Transverse colon (tissue), 4 donors: ENCODE data around the gene RARB. TPM values are rescaled to one million over a fixed set of nuclear protein-coding genes. Genes with fewer than 3 reads are reported as not detected.
A peak's percentile ranks its signal among the peaks of the same experiment; 100 is the strongest.

Experiments used
- DNase-seq: peaks from one replicate; pipeline ENCODE4 v3.0.0-alpha.2; 2019
- H3K27ac ChIP-seq, 4 donors: fragments of 200-600 bp; sonication (generic); 2 replicates each; pipeline ENCODE4 v1.5.1; 2016 to 2018; ENCODE audit warnings: inconsistent platforms in 4 of 4
- H3K27me3 ChIP-seq: fragments of 200-600 bp; sonication (generic); 2 replicates; pipeline ENCODE4 v1.5.1; 2017; ENCODE audit warnings: inconsistent platforms
- H3K36me3 ChIP-seq, 4 donors: fragments of 200-600 bp; sonication (generic); 2 replicates each; pipeline ENCODE4 v1.5.1; 2017 to 2019; ENCODE audit warnings: inconsistent platforms in 4 of 4
- H3K4me1 ChIP-seq, 4 donors: fragments of 200-600 bp; sonication (generic); 2 replicates each; pipeline ENCODE4 v1.5.1; 2017 to 2020; ENCODE audit warnings: inconsistent platforms in 4 of 4
- H3K4me3 ChIP-seq, 4 donors: fragments of 200-600 bp; sonication (generic); 1 replicate in 1 of 4; 2 replicates in 3 of 4; pipeline versions ENCODE4 v1.5.1 to v1.6.1; 2017 to 2019; ENCODE audit warnings: inconsistent platforms in 4 of 4
- H3K9me3 ChIP-seq, 2 donors: fragments of 200-600 bp; sonication (generic); 2 replicates each; pipeline ENCODE4 v1.5.1; 2017 to 2019; ENCODE audit warnings: inconsistent platforms in 2 of 2
- EP300 ChIP-seq: sonication (generic); formaldehyde crosslinking; IDR thresholded peaks from one replicate; pipeline ENCODE4 v1.6.1; 2017; ENCODE audit warnings: antibody characterized with exemption, low read depth
- POLR2A ChIP-seq: fragments of 450-650 bp; IDR thresholded peaks from one replicate; pipeline ENCODE4 v1.6.1; 2016; ENCODE audit warnings: antibody characterized with exemption, mild to moderate bottlenecking, moderate library complexity
- POLR2AphosphoS5 ChIP-seq, 3 donors: sonication (generic); formaldehyde crosslinking; IDR thresholded peaks; one replicate each; pipeline ENCODE4 v1.6.1; 2016; ENCODE audit warnings: antibody characterized with exemption in 3 of 3
- WGBS, 2 donors: methylation state at CpG; one replicate each; pipeline ENCODE4 v1.1.5; 2018; ENCODE audit warnings: low coverage in 1 of 2; 5-methylcytosine and 5-hydroxymethylcytosine counted together
- in situ Hi-C, 4 donors: fragments of 200-750 bp; cut with MboI; loops; one replicate each; pipeline versions ENCODE4 v1.15.0 to v1.15.1; 2017; ENCODE audit warnings: low sequenced_read_pairs in 3 of 4, low pct_ligation_motif_present in 1 of 4, low pct_unique_long_range_greater_than_20kb in 1 of 4
- intact Hi-C: fragments of 100-400 bp; cut with DNase I; formaldehyde crosslinking; loops from one replicate; pipeline ENCODE4 v1.15.1; 2023; ENCODE audit warnings: low total_unique reads
- total RNA-seq, 4 donors: library from RNA; depleted of rRNA; stranded (reverse); fragments of >200 nt; gene quantifications; one replicate each; pipeline ENCODE4 v1.1.0, GENCODE V29; 2016
- TF ChIP-seq, protein P1 (sequence below), 5 experiments: fragments of 200-600 bp in 3 of 5; fragments of 450-650 bp in 2 of 5; sonication (generic) in 3 of 5; IDR thresholded peaks; 1 replicate in 2 of 5; 2 replicates in 3 of 5; pipeline ENCODE4 v1.5.1; 2016 to 2017; ENCODE audit warnings: antibody characterized with exemption in 5 of 5, inconsistent platforms in 3 of 5, mild to moderate bottlenecking in 2 of 5, moderate library complexity in 1 of 5

RARB gene
- 1 to 10 TPM in 3 of 4 donors, not detected in 1; 2.4 to 4.5 (median 2.9) TPM for total RNA-seq

DNA sequence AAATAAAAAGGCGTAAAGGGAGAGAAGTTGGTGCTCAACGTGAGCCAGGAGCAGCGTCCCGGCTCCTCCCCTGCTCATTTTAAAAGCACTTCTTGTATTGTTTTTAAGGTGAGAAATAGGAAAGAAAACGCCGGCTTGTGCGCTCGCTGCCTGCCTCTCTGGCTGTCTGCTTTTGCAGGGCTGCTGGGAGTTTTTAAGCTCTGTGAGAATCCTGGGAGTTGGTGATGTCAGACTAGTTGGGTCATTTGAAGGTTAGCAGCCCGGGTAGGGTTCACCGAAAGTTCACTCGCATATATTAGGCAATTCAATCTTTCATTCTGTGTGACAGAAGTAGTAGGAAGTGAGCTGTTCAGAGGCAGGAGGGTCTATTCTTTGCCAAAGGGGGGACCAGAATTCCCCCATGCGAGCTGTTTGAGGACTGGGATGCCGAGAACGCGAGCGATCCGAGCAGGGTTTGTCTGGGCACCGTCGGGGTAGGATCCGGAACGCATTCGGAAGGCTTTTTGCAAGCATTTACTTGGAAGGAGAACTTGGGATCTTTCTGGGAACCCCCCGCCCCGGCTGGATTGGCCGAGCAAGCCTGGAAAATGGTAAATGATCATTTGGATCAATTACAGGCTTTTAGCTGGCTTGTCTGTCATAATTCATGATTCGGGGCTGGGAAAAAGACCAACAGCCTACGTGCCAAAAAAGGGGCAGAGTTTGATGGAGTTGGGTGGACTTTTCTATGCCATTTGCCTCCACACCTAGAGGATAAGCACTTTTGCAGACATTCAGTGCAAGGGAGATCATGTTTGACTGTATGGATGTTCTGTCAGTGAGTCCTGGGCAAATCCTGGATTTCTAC is at the start of gene RARB:
Gene RARB, plus strand, starts transcription at position 322 of the 847 bp plus-strand sequence. Its CDS starts 469 bp downstream, at position 791.
- intact Hi-C loops: no loop called here
- peak within 1 kb of the TSS; percentile 84 to 91 (median 85) for H3K27ac ChIP-seq
- DNase-seq: peak; percentile 55
- H3K4me3 ChIP-seq: peak within 1 kb of the TSS; percentile 33 to 67 (median 51)
- WGBS, 2 donors: 0 to 22% methylated on average over 7 to 27 of the region's 27 CpGs
- no peaks in the 10 kb centered on the region for H3K9me3 ChIP-seq
- peaks cover 8 to 46% (median 32%) of the 10 kb centered on the region in 4 donors for H3K4me1 ChIP-seq
- H3K36me3 ChIP-seq: no peaks in the 10 kb centered on the region
- TF ChIP-seq EP300 (no peak), POLR2AphosphoS5 (IDR thresholded peaks at IDR 0.05) (peak; percentile 89 to 97 (median 92)), POLR2A (peak; percentile 83)
- TF ChIP-seq, protein P1, sequence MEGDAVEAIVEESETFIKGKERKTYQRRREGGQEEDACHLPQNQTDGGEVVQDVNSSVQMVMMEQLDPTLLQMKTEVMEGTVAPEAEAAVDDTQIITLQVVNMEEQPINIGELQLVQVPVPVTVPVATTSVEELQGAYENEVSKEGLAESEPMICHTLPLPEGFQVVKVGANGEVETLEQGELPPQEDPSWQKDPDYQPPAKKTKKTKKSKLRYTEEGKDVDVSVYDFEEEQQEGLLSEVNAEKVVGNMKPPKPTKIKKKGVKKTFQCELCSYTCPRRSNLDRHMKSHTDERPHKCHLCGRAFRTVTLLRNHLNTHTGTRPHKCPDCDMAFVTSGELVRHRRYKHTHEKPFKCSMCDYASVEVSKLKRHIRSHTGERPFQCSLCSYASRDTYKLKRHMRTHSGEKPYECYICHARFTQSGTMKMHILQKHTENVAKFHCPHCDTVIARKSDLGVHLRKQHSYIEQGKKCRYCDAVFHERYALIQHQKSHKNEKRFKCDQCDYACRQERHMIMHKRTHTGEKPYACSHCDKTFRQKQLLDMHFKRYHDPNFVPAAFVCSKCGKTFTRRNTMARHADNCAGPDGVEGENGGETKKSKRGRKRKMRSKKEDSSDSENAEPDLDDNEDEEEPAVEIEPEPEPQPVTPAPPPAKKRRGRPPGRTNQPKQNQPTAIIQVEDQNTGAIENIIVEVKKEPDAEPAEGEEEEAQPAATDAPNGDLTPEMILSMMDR (IDR thresholded peaks at IDR 0.05): no peak
- no peaks in the 10 kb centered on the region for H3K27me3 ChIP-seq
- in situ Hi-C loops: no loop called here

DNA sequence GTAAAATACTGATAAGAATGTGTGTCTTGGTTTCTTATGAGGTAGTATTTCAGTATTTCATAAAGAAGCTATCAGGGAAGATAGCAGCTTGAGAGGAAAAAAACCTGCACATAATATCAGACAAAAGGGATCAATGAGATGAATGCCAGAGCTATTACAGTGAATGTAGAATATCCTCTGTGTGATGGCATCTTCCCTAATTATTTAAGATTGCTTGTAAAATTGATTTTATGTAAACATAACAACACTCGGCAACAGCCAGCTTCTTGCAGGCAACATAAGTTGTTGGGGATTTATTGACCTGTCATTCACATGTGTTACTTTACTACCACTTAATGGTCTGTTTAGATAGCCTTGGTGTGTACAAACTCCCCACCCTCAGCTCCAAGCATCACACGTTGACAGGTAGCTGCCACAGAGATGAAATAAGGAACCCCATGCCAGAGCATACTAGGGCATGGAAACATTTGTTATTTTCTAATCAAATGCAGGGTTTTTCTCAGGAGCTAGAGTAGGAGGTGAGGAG is 49.2 kb upstream of the RARB start:
- 34 to 36% methylated on average over 2 of the region's 2 CpGs for WGBS, 2 donors
- Histone ChIP-seq H3K4me1 (no peaks in the 10 kb centered on the region), H3K9me3 (no peaks in the 10 kb centered on the region), H3K27me3 (no peaks in the 10 kb centered on the region), H3K4me3 (no peak overlapping the region), H3K36me3 (no peaks in the 10 kb centered on the region), H3K27ac (no peak overlapping the region)
- in situ Hi-C loops (no loop called here), intact Hi-C loops (no loop called here)
- TF ChIP-seq POLR2AphosphoS5 (IDR thresholded peaks at IDR 0.05) (no peak), EP300 (no peak), POLR2A (no peak)
- TF ChIP-seq, protein P1 (IDR thresholded peaks at IDR 0.05): no peak
- DNase-seq: no peak

DNA sequence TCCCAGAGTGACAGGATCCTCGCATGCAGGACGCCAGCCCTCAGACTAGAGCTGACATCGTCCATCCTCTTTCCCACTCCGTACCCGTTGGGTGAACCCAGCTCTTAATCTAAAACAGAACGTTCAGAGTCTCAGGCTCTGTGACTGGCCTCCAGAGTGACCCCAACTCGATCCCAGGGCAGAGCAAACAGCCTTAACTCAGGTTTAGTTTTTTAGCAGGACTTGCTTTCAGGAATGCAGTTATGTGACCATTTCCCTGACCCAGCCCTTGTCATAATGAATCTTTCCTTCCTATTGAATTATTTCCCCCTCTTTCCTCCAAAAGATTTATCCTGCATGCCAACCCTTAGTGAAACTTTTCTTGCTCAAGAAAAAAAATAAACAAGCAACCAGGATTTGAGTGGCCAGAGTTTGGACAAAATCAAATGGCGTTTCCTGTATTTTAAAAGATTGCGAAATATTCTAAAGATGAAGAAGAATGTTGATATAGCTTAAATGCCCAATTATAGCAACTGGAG is 47.8 kb upstream of the RARB start:
- 68 to 72% methylated on average over 5 to 9 of the region's 9 CpGs for WGBS, 2 donors
- intact Hi-C loops: no loop called here
- Histone ChIP-seq H3K27me3 (no peaks in the 10 kb centered on the region), H3K9me3 (no peaks in the 10 kb centered on the region), H3K27ac (no peak overlapping the region), H3K4me1 (no peaks in the 10 kb centered on the region), H3K36me3 (no peaks in the 10 kb centered on the region), H3K4me3 (no peak overlapping the region)
- DNase-seq: no peak
- no peak for TF ChIP-seq POLR2AphosphoS5 (IDR thresholded peaks at IDR 0.05)
- TF ChIP-seq, protein P1 (IDR thresholded peaks at IDR 0.05): no peak
- in situ Hi-C loops: no loop called here

DNA sequence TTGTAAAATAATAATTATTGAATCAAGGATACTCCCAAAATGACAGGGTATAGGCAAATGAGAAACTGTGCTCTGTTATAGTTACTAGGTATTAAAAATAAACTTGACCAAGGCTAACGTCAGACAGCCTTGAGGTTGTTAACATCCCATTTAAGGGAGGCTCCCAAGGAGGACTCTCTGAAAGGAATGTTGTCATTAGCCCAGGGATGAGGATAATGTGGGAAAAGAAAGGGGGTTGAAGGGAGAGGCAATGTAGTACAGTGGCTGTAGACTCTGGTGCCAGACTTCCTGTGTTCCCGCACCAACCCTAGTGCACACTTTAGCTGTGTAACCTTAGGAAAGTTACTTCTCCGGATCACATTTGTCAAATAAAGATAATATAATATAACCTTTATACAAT is 47.0 kb upstream of the RARB start:
- no peak overlapping the region for H3K27ac ChIP-seq
- intact Hi-C loops: no loop called here
- no peaks in the 10 kb centered on the region for H3K27me3 ChIP-seq
- no peaks in the 10 kb centered on the region for H3K9me3 ChIP-seq
- DNase-seq: no peak
- in situ Hi-C loops: no loop called here
- H3K4me1 ChIP-seq: no peaks in the 10 kb centered on the region
- no peaks in the 10 kb centered on the region for H3K36me3 ChIP-seq
- TF ChIP-seq, protein P1 (IDR thresholded peaks at IDR 0.05): no peak
- TF ChIP-seq POLR2AphosphoS5 (IDR thresholded peaks at IDR 0.05) (no peak), POLR2A (no peak), EP300 (no peak)
- H3K4me3 ChIP-seq: no peak overlapping the region
- WGBS, 2 donors: 60 to 80% methylated on average over 2 to 3 of the region's 3 CpGs
